ENCODE measurements around the gene SEMA3A.

SEMA3A gene

GRCh38 chr7:84113906-84114850 is 80.4 kb downstream of the SEMA3A start:
- DNase-seq (ENCODE audit: insufficient read length, low spot score), result no peak
- FAIRE-seq, result no peak

GRCh38 chr7:84113286-84113685 is 81.3 kb downstream of the SEMA3A start:
- FAIRE-seq (no peak), DNase-seq (ENCODE audit: insufficient read length, low spot score) (no peak)

- DNase-seq (ENCODE audit: insufficient read length, low spot score) (no peak), FAIRE-seq (no peak)
Observed at GRCh38 chr7:84112771-84113170, 81.8 kb downstream of the SEMA3A start.

- no peak for DNase-seq (ENCODE audit: insufficient read length, low spot score)
- no peak for FAIRE-seq
Observed at GRCh38 chr7:84111842-84112241, 82.7 kb downstream of the SEMA3A start.

GRCh38 chr7:84110400-84110799 is 84.2 kb downstream of the SEMA3A start:
- no peak for DNase-seq (ENCODE audit: insufficient read length, low spot score)
- FAIRE-seq, result no peak

GRCh38 chr7:84108787-84109186 is 85.8 kb downstream of the SEMA3A start:
- FAIRE-seq, result no peak

GRCh38 chr7:84108119-84108518 is 86.5 kb downstream of the SEMA3A start:
- FAIRE-seq, result no peak
- DNase-seq (ENCODE audit: insufficient read length, low spot score), result no peak

More at GRCh38 chr7:84108787-84109186, 85.8 kb downstream of the SEMA3A start:
- DNase-seq (ENCODE audit: insufficient read length, low spot score), result no peak

GRCh38 chr7:84107259-84107658 is 87.3 kb downstream of the SEMA3A start:
- FAIRE-seq (no peak), DNase-seq (ENCODE audit: insufficient read length, low spot score) (no peak)

- no peak for FAIRE-seq
- no peak for DNase-seq (ENCODE audit: insufficient read length, low spot score)
Observed at GRCh38 chr7:84106291-84106690, 88.3 kb downstream of the SEMA3A start.

- DNase-seq (ENCODE audit: insufficient read length, low spot score) (no peak), FAIRE-seq (no peak)
Observed at GRCh38 chr7:84105586-84105985, 89.0 kb downstream of the SEMA3A start.

- FAIRE-seq (no peak), DNase-seq (ENCODE audit: insufficient read length, low spot score) (no peak)
Observed at GRCh38 chr7:84104826-84105225, 89.8 kb downstream of the SEMA3A start.

- no peak for DNase-seq (ENCODE audit: insufficient read length, low spot score)
- FAIRE-seq, result no peak
Observed at GRCh38 chr7:84102213-84102612, 92.4 kb downstream of the SEMA3A start.

GRCh38 chr7:84100866-84101265 is 93.7 kb downstream of the SEMA3A start:
- DNase-seq (ENCODE audit: insufficient read length, low spot score) (no peak), FAIRE-seq (no peak)

- DNase-seq (ENCODE audit: insufficient read length, low spot score) (no peak), FAIRE-seq (no peak)
Observed at GRCh38 chr7:84095971-84096370, 98.6 kb downstream of the SEMA3A start.

GRCh38 chr7:84092207-84092606 is 102.4 kb downstream of the SEMA3A start:
- no peak for FAIRE-seq

GRCh38 chr7:84091318-84091717 is 103.3 kb downstream of the SEMA3A start:
- DNase-seq (ENCODE audit: insufficient read length, low spot score), result peak; percentile 1
- FAIRE-seq, result no peak

More at GRCh38 chr7:84092207-84092606, 102.4 kb downstream of the SEMA3A start:
- peak; percentile 1 for DNase-seq (ENCODE audit: insufficient read length, low spot score)

GRCh38 chr7:84088802-84089201 is 105.8 kb downstream of the SEMA3A start:
- DNase-seq (ENCODE audit: insufficient read length, low spot score) (peak; percentile 1), FAIRE-seq (no peak)

- FAIRE-seq, result no peak
- no peak for DNase-seq (ENCODE audit: insufficient read length, low spot score)
Observed at GRCh38 chr7:84085998-84086397, 108.6 kb downstream of the SEMA3A start.

- peak; percentile 23 for DNase-seq (ENCODE audit: insufficient read length, low spot score)
- no peak for FAIRE-seq
Observed at GRCh38 chr7:84085147-84085546, 109.4 kb downstream of the SEMA3A start.

GRCh38 chr7:84083846-84084245 is 110.7 kb downstream of the SEMA3A start:
- no peak for FAIRE-seq
- DNase-seq (ENCODE audit: insufficient read length, low spot score), result no peak

- no peak for FAIRE-seq
Observed at GRCh38 chr7:84081973-84082522, 112.5 kb downstream of the SEMA3A start.

GRCh38 chr7:84077336-84077735 is 117.3 kb downstream of the SEMA3A start:
- no peak for DNase-seq (ENCODE audit: insufficient read length, low spot score)
- no peak for FAIRE-seq

More at GRCh38 chr7:84081973-84082522, 112.5 kb downstream of the SEMA3A start:
- DNase-seq (ENCODE audit: insufficient read length, low spot score), result no peak

Data from HTR-8/SVneo (cell line).